H1 (cell line): Measurements from ENCODE around the gene DDOST.

Source experiments
- BRCA1 ChIP-seq: IDR thresholded peaks from 2 replicates; pipeline ENCODE4 v1.6.1; 2012; ENCODE audit warnings: low read depth, low read length, improper control_type of control experiment
- EZH2 ChIP-seq: fragments of 200-600 bp; sonication (generic); IDR thresholded peaks from 2 replicates; pipeline ENCODE4 v1.7.1; 2012; ENCODE audit warnings: low read depth, mild to moderate bottlenecking, moderate library complexity, low read length, inconsistent platforms; ENCODE audit not compliant: severe bottlenecking
- GABPA ChIP-seq: IDR thresholded peaks from 2 replicates; pipeline ENCODE4 v1.6.1; 2011; ENCODE audit warnings: mild to moderate bottlenecking, low read length, moderate library complexity, borderline replicate concordance; ENCODE audit not compliant: insufficient read depth
- NRF1 ChIP-seq: IDR thresholded peaks from 2 replicates; pipeline ENCODE4 v1.6.1; 2011; ENCODE audit warnings: mild to moderate bottlenecking, low read depth, low read length, improper control_type of control experiment
- POLR2A ChIP-seq, 2 experiments: IDR thresholded peaks; 1 replicate in 1 of 2; 2 replicates in 1 of 2; pipeline ENCODE4 v1.6.1; 2011; ENCODE audit warnings: low read depth in 2 of 2, low read length in 2 of 2, mild to moderate bottlenecking in 2 of 2; ENCODE audit errors: control extremely low read depth in 1 of 2
- POLR2AphosphoS5 ChIP-seq: IDR thresholded peaks from 2 replicates; pipeline ENCODE4 v1.6.1; 2011; ENCODE audit warnings: low read depth, low read length
- SP1 ChIP-seq: IDR thresholded peaks from 2 replicates; pipeline ENCODE4 v1.6.1; 2011; ENCODE audit warnings: low read depth, low read length
- SUZ12 ChIP-seq: fragments of 200-600 bp; sonication (generic); IDR thresholded peaks from 2 replicates; pipeline ENCODE4 v1.6.1; 2012; ENCODE audit warnings: mild to moderate bottlenecking, inconsistent platforms, low read length, moderate library complexity, mixed read lengths
- TCF12 ChIP-seq: IDR thresholded peaks from 2 replicates; pipeline ENCODE4 v1.6.1; 2011; ENCODE audit warnings: low read depth, mild to moderate bottlenecking, low read length
- ZNF274 ChIP-seq: IDR thresholded peaks from 2 replicates; pipeline ENCODE4 v1.7.0; 2012; ENCODE audit warnings: low read length, borderline replicate concordance; ENCODE audit errors: extremely low read depth
- TF ChIP-seq, protein P1 (sequence below), 3 experiments: IDR thresholded peaks; 1 replicate in 2 of 3; 2 replicates in 1 of 3; pipeline versions ENCODE4 v1.5.1 to v1.6.1; 2011; ENCODE audit warnings: low read length in 3 of 3, mild to moderate bottlenecking in 3 of 3, inconsistent platforms in 2 of 3, low read depth in 1 of 3, moderate library complexity in 1 of 3; ENCODE audit not compliant: insufficient read depth in 1 of 3; ENCODE audit errors: control extremely low read depth in 1 of 3

- TF ChIP-seq, protein P1, sequence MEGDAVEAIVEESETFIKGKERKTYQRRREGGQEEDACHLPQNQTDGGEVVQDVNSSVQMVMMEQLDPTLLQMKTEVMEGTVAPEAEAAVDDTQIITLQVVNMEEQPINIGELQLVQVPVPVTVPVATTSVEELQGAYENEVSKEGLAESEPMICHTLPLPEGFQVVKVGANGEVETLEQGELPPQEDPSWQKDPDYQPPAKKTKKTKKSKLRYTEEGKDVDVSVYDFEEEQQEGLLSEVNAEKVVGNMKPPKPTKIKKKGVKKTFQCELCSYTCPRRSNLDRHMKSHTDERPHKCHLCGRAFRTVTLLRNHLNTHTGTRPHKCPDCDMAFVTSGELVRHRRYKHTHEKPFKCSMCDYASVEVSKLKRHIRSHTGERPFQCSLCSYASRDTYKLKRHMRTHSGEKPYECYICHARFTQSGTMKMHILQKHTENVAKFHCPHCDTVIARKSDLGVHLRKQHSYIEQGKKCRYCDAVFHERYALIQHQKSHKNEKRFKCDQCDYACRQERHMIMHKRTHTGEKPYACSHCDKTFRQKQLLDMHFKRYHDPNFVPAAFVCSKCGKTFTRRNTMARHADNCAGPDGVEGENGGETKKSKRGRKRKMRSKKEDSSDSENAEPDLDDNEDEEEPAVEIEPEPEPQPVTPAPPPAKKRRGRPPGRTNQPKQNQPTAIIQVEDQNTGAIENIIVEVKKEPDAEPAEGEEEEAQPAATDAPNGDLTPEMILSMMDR (IDR thresholded peaks at IDR 0.05; ENCODE audit: control extremely low read depth in 1 of 3, insufficient read depth in 1 of 3, low read depth in 1 of 3, low read length in 3 of 3) = no peak
- TF ChIP-seq BRCA1 (no peak), EZH2 (no peak), GABPA (no peak), NRF1 (no peak), ZNF274 (no peak), TCF12 (no peak), POLR2A (IDR thresholded peaks at IDR 0.05; ENCODE audit: control extremely low read depth in 1 of 2, low read depth in 2 of 2, low read length in 2 of 2) (no peak), POLR2AphosphoS5 (no peak), SUZ12 (no peak), SP1 (no peak)
These were observed 4.6 kb upstream of the DDOST start for GRCh38 chr1:20665726-20666125.
